SK-N-SH treated with all-trans-retinoic acid at 6 μM for 48 hours (cell line): ENCODE results near the gene PPP1R7.

Experiments used
- ARNTL ChIP-seq: fragments of 450-650 bp; formaldehyde crosslinking; IDR thresholded peaks from 2 replicates; pipeline ENCODE4 v1.5.0; 2020; ENCODE audit warnings: low read depth, mild to moderate bottlenecking, moderate library complexity, borderline replicate concordance
- BACH2 ChIP-seq: fragments of 250-450 bp; sonication (Bioruptor Pico); IDR thresholded peaks from 2 replicates; pipeline ENCODE4 v1.9.0; 2021; ENCODE audit warnings: mild to moderate bottlenecking, borderline replicate concordance
- CREB5 ChIP-seq: fragments of 250-450 bp; sonication (Bioruptor Pico); IDR thresholded peaks from 2 replicates; pipeline ENCODE4 v1.5.1; 2020; ENCODE audit warnings: low read depth, mild to moderate bottlenecking, moderate library complexity
- RARB ChIP-seq: fragments of 250-450 bp; sonication (Bioruptor Pico); IDR thresholded peaks from 2 replicates; pipeline ENCODE4 v1.8.0; 2021; ENCODE audit warnings: mild to moderate bottlenecking, moderate library complexity
- ZFP30 ChIP-seq: fragments of 450-650 bp; formaldehyde crosslinking; IDR thresholded peaks from 2 replicates; pipeline ENCODE4 v1.5.0; 2022; ENCODE audit warnings: mild to moderate bottlenecking, moderate library complexity
- ZNF70 ChIP-seq: fragments of 450-650 bp; formaldehyde crosslinking; IDR thresholded peaks from 2 replicates; pipeline ENCODE4 v1.5.0; 2020; ENCODE audit warnings: mild to moderate bottlenecking, moderate library complexity

- TF ChIP-seq RARB (CRISPR knock-in tag): no peak
- TF ChIP-seq ARNTL: no peak
- TF ChIP-seq ZNF70 (CRISPR knock-in tag): no peak
- TF ChIP-seq CREB5: no peak
- TF ChIP-seq BACH2 (CRISPR knock-in tag): no peak
- TF ChIP-seq ZFP30 (CRISPR knock-in tag): no peak
Observed at GRCh38 chr2:241133436-241133820, 16.8 kb upstream of the PPP1R7 start.
